HK-2 (cell line): Measurements from ENCODE around the gene PRDM1.

Experiments used
- DNase-seq: peaks from one replicate; pipeline ENCODE4 v3.0.0-alpha.2; 2018; ENCODE audit not compliant: unreplicated experiment

Gene PRDM1

DNA sequence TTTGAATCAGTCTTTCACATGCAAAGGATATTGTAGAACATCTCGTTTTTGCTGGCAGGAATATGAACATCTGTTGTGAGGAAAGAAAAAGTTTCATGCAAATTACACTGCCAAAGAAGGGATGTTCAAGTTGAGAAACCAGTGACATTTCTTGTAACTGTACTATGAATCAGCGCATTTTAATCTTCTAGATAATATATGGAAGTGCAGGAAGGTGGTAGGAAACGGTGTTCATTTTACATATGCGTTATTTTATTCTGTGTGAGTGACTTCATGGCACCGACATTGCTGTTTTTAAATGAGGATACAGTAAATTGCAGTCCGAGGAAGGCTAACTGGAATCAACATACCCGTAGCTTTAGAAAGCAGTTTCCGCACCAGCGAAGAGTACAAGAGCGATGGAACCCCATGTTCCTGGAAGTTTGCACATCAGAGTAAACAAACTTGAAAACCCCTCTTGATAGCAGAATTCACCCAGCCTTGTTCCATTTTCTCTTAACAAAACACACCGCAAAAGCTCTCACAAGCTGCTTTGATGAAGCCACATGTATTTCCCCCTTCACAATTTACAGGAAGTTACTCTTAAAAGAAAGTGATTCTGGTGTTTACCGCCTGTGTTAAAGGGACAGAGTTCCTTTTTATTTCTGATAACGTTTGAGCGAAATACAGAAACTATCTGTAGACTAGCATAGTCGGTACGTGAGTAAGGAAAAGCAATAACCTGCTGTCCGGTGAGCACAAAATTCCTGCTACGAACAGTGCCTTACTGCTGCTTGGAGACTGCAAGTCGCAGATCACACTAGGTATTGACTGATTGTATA lies 11.5 kb downstream of the PRDM1 start:
- DNase-seq: no peak

DNA sequence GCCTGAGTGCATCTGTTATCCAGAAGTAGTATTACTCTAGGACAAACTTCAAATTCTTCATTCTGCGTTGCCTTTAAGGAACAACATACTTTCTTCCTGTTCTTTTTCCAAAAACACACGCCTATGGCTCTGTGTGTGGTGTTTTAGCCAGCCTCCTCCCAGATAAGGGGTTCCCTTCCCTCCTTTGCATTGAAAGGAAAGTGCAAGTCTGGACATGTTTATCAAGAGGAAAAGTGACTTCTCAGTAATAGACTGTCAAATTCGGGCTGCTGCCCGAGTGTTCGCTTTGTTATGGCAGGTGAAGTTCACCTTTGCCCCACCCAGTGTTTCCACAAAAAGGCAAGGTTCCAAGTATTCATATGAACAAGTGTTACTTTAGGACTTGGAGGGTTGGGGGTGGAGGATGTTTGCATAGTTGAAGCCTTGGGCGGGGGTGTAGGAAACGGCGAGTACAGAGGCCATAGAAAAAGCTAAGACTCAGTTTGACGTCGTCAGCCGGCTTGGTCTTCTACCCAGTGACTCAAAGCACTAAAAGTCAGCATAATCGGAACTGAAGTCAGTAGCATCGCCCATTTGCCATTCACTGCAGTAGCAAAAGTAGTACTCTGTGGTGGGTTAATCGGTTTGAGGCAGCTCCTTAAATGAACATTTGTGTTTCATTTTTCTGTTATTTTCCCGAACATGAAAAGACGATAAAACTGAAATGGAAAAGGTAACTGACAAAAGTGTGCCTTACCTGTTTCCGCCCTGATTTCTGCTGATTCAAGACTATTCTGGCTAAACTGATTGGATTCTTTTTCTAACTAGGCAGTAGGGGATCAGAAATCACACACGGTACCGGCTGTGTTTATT lies 12.5 kb downstream of the PRDM1 start:
- no peak for DNase-seq

DNA sequence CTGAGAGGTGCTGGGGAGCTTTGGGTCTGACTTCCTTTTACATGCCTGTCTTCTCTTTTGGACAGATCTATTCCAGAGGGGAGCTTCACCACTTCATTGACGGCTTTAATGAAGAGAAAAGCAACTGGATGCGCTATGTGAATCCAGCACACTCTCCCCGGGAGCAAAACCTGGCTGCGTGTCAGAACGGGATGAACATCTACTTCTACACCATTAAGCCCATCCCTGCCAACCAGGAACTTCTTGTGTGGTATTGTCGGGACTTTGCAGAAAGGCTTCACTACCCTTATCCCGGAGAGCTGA lies 13.1 kb downstream of the PRDM1 start:
- DNase-seq: no peak

DNA sequence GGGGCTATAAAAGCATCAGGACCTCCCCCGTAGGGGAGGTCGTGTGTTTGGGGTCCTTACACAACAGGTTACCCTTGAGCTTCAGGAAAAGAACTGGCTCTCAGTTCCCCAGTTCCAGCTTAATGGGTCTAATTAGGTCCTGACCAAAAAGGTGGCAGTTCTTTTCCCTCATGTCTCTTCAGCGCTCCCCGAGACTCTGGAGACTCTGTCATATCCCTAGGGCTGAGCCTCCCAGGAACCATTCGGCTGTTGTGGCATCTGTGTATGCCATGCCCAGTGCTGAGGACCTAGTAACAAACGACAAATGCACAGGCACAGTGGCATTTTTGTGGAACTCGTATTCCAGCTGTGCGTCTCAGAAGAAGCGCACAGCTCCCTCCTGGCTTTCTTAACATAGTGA lies 14.6 kb downstream of the PRDM1 start:
- DNase-seq: no peak

DNA sequence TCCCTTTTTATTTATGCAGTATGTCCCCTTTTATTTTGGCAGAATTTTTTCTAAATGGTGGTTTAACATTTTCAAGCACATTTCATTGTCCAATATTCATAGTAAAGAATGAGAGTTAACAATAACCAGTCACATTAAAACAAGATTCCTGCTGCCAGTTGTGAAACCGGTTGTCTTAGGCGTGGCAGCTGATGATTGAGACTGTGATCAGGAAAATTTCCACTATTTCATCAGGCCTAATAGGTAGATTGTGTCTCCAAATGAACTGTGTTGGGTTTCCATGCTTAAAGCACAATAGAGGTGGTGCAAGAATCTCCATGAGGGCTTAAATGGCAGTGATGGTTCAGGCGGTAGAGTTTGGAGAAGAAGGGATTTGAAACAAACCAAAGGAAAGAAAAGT lies 15.3 kb downstream of the PRDM1 start:
- no peak for DNase-seq

DNA sequence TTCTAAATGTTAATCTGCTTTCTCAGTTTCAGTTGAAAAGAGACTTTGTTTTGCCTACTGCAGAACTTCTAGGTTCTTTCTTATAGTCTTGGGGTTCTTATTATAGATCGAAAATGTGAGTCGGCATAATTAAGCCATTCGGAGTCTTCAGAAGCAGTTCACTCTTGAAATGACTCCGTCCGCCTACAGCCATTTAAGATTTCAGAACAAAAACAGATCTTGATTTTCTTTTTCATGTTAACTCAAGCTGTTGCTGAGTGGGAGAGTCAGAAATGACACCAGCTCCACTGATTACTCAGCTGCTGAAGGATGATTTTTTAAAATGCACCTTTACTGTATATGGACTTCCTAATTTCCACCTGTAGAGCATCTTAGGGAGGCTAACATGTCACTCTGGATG lies 15.9 kb downstream of the PRDM1 start:
- DNase-seq: no peak

DNA sequence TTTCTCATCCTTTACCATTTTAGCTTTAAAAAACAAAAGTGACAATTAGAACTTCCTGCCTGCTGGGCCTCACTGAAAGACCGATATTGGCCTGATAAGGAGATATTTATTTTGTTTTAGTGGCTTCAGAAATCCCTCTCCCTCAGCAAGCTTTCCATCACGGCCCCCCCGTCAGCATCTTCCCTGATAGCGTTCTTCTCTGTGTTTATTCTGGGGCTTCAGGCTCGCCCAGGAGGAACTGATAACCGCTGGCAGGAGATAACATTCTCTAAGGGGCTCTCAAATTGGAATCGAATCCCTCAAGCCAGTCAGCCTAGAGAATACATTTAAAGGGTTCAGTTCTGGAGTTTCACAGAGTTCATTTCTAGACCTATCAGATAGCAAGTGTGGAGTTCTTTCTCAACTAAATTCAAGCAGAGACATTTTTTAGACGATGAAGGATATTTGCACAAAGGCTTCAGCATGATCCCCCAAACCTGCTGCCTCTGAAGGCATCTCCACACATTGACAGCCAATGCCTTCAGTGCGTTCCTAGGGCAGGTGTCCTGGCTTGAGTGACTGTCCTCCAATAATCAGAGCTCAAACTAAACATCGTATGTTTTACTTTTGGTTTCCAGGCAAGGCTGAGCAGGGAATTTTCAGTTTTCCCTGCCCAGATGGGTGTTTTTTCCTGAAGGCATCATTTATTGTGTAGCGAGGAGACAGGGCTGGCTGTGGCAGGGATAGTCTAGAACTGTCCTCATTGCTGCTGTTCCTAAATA lies 17.0 kb downstream of the PRDM1 start:
- no peak for DNase-seq

DNA sequence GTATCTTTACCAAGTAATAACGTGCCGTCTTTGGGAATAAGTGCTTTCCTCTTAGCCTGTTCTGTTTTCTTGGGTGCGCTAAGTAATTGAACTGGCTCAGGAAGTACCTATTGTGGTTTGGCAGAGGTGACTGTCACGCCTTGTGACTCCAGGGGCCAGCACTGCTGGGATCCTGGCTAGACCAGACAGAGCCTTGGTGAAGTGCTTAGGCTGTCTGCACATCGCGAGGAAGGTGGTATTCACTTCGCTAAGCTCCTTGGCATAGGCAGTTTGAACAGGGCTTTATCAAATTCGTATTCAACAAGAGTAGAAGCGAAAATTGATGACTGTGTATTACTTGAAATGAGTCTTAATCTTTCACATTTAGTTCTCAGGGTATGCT lies 17.6 kb downstream of the PRDM1 start:
- peak; percentile 20 for DNase-seq

DNA sequence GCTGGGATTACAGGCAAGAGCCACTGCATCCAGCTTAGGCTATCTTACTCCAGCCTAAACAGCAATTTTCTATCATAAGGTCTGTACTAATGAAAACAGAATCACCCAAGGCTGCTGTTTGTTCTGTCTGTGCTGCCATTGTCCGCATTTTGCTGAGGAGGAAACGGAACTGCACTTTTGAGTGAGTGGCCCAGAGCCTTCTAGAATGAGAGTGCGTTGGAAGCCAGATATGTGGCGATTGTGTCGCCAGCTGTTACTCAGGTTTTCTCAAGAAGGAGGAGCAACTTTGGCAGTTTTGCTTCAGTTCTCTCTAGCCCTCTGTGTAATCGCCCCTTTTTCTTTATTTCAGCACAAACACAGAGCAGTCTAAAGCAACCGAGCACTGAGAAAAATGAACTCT lies 18.3 kb downstream of the PRDM1 start:
- no peak for DNase-seq

DNA sequence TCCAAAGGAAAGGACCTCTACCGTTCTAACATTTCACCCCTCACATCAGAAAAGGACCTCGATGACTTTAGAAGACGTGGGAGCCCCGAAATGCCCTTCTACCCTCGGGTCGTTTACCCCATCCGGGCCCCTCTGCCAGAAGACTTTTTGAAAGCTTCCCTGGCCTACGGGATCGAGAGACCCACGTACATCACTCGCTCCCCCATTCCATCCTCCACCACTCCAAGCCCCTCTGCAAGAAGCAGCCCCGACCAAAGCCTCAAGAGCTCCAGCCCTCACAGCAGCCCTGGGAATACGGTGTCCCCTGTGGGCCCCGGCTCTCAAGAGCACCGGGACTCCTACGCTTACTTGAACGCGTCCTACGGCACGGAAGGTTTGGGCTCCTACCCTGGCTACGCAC lies 18.8 kb downstream of the PRDM1 start:
- no peak for DNase-seq

DNA sequence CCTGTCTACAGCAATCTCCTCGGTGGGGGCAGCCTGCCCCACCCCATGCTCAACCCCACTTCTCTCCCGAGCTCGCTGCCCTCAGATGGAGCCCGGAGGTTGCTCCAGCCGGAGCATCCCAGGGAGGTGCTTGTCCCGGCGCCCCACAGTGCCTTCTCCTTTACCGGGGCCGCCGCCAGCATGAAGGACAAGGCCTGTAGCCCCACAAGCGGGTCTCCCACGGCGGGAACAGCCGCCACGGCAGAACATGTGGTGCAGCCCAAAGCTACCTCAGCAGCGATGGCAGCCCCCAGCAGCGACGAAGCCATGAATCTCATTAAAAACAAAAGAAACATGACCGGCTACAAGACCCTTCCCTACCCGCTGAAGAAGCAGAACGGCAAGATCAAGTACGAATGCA lies 19.4 kb downstream of the PRDM1 start:
- no peak for DNase-seq

DNA sequence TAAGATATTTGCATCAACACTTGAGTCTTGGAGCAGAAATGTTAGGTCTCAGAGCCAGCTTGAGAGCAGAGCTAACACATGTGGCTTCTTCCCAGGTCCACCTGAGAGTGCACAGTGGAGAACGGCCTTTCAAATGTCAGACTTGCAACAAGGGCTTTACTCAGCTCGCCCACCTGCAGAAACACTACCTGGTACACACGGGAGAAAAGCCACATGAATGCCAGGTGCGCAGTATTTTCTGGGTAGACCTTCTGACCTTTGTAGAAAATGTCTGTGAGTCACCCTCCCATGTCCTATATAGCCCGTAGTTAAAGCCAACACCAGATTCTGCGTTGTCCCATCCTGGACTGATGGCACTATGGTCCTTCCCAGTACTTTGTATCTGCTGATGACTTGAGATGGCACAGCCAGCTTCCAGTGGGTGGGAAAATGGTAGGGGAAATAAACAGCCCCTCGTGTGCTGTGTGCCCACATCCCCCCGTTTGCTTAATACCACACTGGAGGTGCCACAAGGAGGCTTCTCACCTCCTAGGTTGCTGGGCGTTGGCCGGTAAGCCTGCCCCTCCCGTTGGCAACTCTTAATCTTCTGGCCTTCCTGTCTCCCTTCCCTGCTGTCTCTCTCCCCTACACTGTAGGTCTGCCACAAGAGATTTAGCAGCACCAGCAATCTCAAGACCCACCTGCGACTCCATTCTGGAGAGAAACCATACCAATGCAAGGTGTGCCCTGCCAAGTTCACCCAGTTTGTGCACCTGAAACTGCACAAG lies 20.3 kb downstream of the PRDM1 start:
- DNase-seq: no peak

DNA sequence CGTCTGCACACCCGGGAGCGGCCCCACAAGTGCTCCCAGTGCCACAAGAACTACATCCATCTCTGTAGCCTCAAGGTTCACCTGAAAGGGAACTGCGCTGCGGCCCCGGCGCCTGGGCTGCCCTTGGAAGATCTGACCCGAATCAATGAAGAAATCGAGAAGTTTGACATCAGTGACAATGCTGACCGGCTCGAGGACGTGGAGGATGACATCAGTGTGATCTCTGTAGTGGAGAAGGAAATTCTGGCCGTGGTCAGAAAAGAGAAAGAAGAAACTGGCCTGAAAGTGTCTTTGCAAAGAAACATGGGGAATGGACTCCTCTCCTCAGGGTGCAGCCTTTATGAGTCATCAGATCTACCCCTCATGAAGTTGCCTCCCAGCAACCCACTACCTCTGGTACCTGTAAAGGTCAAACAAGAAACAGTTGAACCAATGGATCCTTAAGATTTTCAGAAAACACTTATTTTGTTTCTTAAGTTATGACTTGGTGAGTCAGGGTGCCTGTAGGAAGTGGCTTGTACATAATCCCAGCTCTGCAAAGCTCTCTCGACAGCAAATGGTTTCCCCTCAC lies 21.0 kb downstream of the PRDM1 start:
- DNase-seq: no peak

DNA sequence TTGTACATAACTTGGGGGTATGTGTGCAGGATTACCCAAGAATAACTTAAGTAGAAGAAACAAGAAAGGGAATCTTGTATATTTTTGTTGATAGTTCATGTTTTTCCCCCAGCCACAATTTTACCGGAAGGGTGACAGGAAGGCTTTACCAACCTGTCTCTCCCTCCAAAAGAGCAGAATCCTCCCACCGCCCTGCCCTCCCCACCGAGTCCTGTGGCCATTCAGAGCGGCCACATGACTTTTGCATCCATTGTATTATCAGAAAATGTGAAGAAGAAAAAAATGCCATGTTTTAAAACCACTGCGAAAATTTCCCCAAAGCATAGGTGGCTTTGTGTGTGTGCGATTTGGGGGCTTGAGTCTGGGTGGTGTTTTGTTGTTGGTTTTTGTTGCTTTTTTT lies 22.0 kb downstream of the PRDM1 start:
- DNase-seq: no peak

DNA sequence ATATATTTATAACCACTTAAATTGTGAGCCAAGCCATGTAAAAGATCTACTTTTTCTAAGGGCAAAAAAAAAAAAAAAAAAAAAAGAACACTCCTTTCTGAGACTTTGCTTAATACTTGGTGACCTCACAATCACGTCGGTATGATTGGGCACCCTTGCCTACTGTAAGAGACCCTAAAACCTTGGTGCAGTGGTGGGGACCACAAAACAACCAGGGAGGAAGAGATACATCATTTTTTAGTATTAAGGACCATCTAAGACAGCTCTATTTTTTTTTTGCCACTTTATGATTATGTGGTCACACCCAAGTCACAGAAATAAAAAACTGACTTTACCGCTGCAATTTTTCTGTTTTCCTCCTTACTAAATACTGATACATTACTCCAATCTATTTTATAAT lies 22.9 kb downstream of the PRDM1 start:
- DNase-seq: no peak

DNA sequence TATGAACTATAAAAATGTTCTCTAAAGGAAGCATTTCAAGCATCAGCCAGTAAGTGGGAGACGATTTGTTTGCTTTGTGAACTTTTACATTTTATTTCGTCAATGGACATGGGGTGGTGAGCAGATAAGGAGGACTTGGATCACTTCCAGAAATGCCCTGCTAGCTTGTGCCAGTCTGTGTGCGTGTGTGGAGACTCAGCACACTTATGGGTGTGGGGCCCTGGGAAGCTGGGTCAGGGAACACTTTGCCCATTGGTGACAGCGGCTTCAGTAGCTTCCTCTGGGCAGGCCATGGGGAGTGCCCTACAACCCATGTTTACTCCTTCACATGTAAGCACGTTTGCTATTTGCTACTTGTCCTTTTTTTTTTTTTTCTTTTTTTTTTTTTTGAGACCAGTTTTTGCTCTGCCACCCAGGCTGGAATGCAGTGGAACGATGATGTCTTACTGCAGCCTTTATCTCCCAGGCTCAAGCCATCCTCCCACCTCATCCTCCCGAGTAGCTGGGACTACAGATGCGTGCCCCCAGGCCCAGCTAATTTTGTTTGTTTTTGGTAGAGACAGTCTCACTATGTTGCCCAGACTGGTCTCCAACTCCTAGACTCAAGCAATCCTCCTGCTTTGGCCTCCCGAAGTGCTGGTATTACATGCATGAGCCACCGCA lies 24.2 kb downstream of the PRDM1 start:
- no peak for DNase-seq

DNA sequence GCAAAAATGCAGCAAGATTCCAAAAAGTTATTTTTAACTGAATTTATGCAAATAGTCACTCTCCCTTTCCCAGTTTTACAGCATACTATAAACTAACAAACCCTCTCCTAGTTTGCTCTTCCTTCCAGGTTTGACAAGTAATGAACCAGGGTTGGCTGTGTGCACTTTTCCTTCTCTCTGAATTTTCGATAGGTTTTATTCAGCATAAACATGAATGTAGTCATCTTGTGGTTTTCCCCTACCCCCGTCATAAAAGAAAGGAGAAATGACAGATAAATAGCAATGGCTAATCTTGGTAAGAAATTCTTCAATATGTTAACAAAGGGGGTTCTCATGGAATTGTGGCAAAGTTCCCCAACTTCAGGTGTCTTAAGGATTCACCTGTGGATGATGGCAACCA lies 26.3 kb downstream of the PRDM1 start:
- no peak for DNase-seq

DNA sequence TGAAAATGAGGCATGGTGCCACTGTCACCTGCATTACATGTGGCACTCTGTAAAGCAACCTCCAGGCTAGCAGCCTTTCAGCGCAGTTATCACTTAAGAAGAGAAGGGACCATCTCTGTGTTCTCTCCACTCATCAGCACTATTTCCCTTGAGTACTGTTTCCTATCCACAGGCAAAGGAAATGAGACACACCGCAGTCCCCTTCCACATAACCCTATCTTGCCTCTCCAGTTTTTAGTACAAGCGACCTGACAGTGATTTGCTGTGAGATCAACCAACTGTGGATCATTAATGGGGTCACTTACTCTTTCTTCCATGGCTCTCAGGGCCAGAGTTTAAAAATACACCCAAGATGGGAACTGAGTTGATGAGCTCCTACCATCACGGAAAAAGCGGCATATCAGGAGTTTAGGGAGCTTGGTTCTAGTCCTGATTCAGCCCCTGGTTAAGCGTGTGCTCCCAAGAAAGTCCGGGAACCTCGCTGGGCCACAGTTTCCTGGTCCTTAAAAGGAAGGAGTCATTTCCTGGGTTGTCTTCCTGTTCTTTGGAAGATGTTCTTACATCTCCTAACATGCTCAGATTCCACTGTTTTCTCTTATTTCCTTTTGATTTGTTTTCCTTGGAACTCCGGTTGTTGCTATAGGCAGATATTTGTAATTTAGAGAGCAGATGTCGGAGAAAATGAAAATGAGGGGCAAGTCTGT lies 27.3 kb downstream of the PRDM1 start:
- DNase-seq: no peak

DNA sequence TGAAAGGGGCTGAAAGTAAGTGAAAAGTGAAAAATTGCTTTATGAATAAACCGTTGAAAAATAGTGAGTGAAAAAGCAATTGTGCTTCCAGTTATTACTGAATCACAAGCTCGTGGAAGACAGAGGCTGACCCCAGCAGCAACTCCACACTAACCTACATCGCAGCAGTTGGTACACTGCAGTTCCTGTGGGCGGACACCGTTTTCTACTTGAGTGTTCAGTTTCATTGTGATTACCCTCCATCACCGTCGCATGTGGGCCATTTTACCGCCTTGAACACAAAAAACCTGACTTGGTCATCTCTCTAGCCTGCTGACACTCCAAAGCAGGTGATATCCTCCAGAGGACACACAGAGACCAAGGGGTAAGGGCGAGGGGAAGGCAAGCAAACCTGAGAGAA lies 28.4 kb downstream of the PRDM1 start:
- no peak for DNase-seq

DNA sequence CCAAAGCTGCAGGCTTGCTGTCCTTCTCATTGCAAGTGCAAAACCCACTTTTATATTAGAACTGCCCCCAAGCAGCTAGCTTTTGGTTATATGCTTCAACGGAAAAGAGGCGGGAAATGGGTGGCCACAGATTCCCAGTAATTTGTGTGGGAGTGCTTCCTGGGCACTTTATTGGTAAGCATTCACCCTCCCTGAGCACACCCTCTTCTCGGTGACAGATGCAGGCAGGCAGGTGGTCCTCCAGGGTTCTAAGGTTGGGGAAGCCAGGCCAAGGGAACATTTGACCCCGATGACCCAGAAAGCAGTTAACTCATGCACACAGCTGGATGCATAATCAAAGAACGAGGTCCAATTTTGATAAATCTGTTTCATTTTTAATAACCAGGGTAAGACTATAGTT lies 29.1 kb downstream of the PRDM1 start:
- DNase-seq: no peak
